Osteocyte (in vitro differentiated cells): ENCODE measurements around the gene ATP11A. TPM values are rescaled to one million over a fixed set of nuclear protein-coding genes. Genes with fewer than 3 reads are reported as not detected.

Experiments
- DNase-seq: peaks from one replicate; pipeline ENCODE4 v3.0.0; 2021; ENCODE audit warnings: mixed read lengths; ENCODE audit not compliant: unreplicated experiment; ENCODE audit errors: extremely low spot score
- H3K27ac Mint-ChIP-seq: one replicate; pipeline ENCODE4 v1.8.0; 2021; ENCODE audit warnings: mild to moderate bottlenecking, mixed read lengths; ENCODE audit not compliant: unreplicated experiment
- H3K27me3 Mint-ChIP-seq: one replicate; pipeline ENCODE4 v1.8.0; 2021; ENCODE audit warnings: mixed read lengths; ENCODE audit not compliant: unreplicated experiment
- H3K36me3 Mint-ChIP-seq: one replicate; pipeline ENCODE4 v1.8.0; 2021; ENCODE audit warnings: mixed read lengths; ENCODE audit not compliant: unreplicated experiment
- H3K4me1 Mint-ChIP-seq: one replicate; pipeline ENCODE4 v1.8.0; 2021; ENCODE audit warnings: mixed read lengths; ENCODE audit not compliant: unreplicated experiment
- H3K4me3 Mint-ChIP-seq: one replicate; pipeline ENCODE4 v1.8.0; 2021; ENCODE audit warnings: mild to moderate bottlenecking, moderate library complexity, mixed read lengths; ENCODE audit not compliant: unreplicated experiment
- H3K9me3 Mint-ChIP-seq: one replicate; pipeline ENCODE4 v1.8.0; 2021; ENCODE audit warnings: mixed read lengths; ENCODE audit not compliant: unreplicated experiment
- total RNA-seq: library from RNA; stranded (reverse); gene quantifications from 2 replicates; pipeline ENCODE4 v1.2.1, GENCODE V29; 2021
- TF ChIP-seq, protein P1 (sequence below): fragments of 200-600 bp; sonication (generic); IDR thresholded peaks from 2 replicates; pipeline ENCODE4 v1.5.0; 2021; ENCODE audit warnings: antibody characterized with exemption, mild to moderate bottlenecking, moderate library complexity

The ATP11A gene
- total RNA-seq, 1 donor from 2014 or later = 15.7 TPM

DNA sequence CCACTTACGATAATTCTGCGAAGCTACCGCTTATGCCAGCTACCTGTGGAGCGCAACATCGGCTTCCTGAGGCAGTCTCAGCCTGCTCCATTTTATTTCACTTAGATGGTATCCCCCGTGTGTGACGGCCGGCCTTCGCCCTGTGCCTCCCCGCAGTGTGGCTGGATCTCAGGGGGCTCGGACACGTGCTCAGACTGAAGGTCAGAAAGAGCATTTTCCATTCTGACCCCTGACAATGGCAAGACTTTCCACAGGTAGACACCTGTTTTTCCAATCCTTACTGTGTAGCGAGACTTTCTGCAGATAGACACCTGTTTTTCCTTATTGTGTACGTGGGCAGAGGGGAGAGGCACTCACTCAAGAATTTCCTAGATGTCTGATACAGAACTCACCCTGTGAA is 52.7 kb downstream of the ATP11A start:
- TF ChIP-seq, protein P1, sequence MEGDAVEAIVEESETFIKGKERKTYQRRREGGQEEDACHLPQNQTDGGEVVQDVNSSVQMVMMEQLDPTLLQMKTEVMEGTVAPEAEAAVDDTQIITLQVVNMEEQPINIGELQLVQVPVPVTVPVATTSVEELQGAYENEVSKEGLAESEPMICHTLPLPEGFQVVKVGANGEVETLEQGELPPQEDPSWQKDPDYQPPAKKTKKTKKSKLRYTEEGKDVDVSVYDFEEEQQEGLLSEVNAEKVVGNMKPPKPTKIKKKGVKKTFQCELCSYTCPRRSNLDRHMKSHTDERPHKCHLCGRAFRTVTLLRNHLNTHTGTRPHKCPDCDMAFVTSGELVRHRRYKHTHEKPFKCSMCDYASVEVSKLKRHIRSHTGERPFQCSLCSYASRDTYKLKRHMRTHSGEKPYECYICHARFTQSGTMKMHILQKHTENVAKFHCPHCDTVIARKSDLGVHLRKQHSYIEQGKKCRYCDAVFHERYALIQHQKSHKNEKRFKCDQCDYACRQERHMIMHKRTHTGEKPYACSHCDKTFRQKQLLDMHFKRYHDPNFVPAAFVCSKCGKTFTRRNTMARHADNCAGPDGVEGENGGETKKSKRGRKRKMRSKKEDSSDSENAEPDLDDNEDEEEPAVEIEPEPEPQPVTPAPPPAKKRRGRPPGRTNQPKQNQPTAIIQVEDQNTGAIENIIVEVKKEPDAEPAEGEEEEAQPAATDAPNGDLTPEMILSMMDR = no peak
- Mint-ChIP-seq H3K27me3 (no peaks in the 10 kb centered on the region), H3K4me3 (no peak overlapping the region), H3K36me3 (no peaks in the 10 kb centered on the region), H3K9me3 (no peaks in the 10 kb centered on the region), H3K4me1 (peaks cover 8% of the 10 kb centered on the region), H3K27ac (no peak overlapping the region)
- DNase-seq = no peak

DNA sequence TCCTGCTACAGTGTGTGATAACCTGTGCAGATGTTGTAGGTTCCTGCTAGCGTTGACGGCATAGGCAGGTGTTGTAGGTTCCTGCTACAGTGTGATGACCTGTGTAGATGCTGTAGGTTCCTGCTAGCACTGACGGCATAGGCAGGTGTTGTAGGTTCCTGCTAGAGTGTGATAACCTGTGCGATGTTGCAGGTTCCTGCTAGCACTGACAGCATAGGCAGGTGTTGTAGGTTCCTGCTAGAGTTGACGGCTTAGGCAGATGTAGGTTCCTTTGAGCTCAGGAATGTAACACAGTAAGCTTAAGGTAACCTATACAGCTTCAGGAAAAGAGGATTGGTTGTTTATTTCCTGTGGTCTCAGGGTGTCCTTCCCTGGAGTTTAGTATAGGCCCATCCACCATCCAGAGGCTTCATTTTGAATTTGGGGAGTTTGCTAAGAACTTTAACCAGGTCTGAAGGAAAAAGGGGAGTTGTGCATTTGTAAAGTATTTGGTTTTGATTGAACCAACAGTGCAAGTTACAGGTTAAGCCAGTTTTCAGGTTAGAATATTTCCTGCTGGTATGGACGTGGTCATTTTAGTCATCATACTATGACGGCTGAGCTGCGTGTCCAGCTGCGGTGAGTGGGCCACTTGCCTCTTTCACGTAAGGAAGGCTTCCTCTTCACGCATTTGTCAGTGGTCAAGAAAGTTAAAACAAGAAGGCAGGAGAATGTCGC is 53.8 kb downstream of the ATP11A start:
- Mint-ChIP-seq H3K27me3 (no peaks in the 10 kb centered on the region), H3K4me3 (no peak overlapping the region), H3K4me1 (peaks cover 8% of the 10 kb centered on the region), H3K9me3 (no peaks in the 10 kb centered on the region), H3K36me3 (no peaks in the 10 kb centered on the region), H3K27ac (no peak overlapping the region)
- DNase-seq = no peak
- TF ChIP-seq, protein P1 = no peak

DNA sequence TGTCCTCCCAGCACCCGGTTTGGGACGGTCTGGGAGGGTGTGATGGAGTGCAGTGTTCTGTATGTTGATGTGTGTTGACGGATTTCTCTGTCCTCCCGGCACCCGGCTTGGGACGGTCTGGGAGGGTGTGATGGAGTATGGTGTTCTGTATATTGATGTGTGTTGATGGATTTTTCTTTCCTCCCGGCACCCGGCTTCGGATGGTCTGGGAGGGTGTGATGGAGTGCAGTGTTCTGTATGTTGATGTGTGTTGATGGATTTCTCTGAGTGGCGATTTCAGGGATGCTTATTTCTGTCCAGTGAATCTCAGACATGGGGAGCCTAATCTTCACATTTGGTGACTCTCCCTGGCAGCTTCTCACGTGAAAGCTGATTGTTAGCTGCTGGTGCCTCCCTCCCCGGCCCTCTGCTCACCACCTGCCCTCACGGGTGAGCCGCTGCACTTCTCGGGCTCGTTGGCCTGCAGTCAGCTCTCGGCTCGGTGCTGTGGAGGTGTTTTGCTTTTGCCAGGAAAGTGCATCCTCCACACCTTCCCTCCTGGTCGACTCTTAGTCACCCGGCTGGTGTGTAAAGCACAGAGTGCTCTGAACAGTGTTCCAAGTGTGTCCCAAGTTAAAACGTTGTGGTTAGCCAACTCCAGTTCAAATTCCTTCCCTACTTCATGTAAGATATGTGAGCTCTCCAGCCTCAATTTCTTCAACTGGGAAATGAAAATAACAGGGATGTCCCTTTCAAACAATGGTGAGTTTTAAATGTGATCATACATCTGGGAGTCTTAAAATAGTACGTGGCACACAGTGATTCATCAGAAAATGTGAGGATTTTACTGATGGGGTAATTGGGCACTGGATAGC is 54.6 kb downstream of the ATP11A start:
- no peaks in the 10 kb centered on the region for H3K9me3 Mint-ChIP-seq
- H3K36me3 Mint-ChIP-seq = no peaks in the 10 kb centered on the region
- DNase-seq = no peak
- no peaks in the 10 kb centered on the region for H3K27me3 Mint-ChIP-seq
- H3K27ac Mint-ChIP-seq = no peak overlapping the region
- H3K4me3 Mint-ChIP-seq = no peak overlapping the region
- H3K4me1 Mint-ChIP-seq = peaks cover 8% of the 10 kb centered on the region
- TF ChIP-seq, protein P1 = no peak

DNA sequence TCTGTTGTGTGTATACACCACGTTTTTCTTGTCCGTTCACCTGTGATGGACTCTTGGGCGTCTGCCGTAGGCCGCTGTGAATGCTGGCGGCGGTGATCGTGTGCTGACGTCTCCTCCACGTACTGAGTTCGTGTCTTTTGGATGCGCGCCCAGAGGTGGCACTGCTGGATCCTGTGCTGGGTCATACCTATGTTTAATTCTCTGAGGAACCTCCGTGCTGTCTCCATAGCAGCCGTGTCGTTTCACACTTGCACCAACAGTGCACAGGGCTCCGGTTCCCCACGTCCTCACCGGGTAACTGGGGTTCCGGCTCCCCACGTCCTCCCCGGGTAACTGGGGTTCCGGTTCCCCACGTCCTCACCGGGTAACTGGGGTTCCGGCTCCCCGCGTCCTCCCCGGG is 56.2 kb downstream of the ATP11A start:
- DNase-seq = no peak
- no peaks in the 10 kb centered on the region for H3K27me3 Mint-ChIP-seq
- H3K27ac Mint-ChIP-seq = no peak overlapping the region
- H3K9me3 Mint-ChIP-seq = no peaks in the 10 kb centered on the region
- H3K4me3 Mint-ChIP-seq = no peak overlapping the region
- TF ChIP-seq, protein P1 = no peak
- no peaks in the 10 kb centered on the region for H3K36me3 Mint-ChIP-seq
- peaks cover 3% of the 10 kb centered on the region for H3K4me1 Mint-ChIP-seq

DNA sequence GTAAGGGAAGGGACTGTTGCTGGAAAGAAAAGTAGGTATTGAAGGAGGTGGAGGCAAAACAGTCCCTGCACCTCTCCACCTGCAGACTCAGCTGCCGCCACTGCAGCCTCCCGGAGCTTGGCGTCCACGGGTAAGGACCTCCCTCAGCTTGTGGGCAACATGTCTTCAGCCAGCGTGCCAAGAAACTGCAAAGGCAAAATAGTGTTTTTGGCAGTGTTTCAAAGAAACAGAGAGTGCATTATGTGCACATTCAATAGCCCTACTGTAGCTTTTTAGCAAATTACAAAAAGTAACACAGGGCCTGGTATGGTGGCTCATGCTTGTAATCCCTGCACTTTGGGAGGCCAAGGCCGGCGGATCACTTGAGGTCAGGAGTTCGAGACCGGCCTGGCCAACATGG is 57.4 kb downstream of the ATP11A start:
- Mint-ChIP-seq H3K4me3 (no peak overlapping the region), H3K4me1 (peaks cover 3% of the 10 kb centered on the region), H3K27ac (no peak overlapping the region), H3K36me3 (no peaks in the 10 kb centered on the region), H3K9me3 (no peaks in the 10 kb centered on the region), H3K27me3 (no peaks in the 10 kb centered on the region)
- DNase-seq = no peak
- TF ChIP-seq, protein P1 = no peak
